Panc1 (cell line): ENCODE data around the gene ADAMTS9. TPM values are rescaled to one million over a fixed set of nuclear protein-coding genes. Genes with fewer than 3 reads are reported as not detected.

Experiments used
- ATAC-seq: fragments of 200-7000 bp; cut with Tn5 transposase; 2 replicates; pipeline ENCODE4 v1.9.1; 2020; ENCODE audit warnings: mild to moderate bottlenecking, moderate library complexity
- BruUV-seq: library from RNA; stranded (reverse); fragments of 400-500 nt; replicated peaks from 2 replicates; lab custom pipeline; 2021; lab: Mats Ljungman, UMichigan
- CTCF ChIA-PET: fragments of 300-600 bp; sonication (Branson Sonifier 250); formaldehyde crosslinking; loops from one replicate; lab custom pipeline; 2022; ENCODE audit warnings: antibody characterized with exemption; lab: Charles Lee
- POLR2A ChIA-PET: fragments of 300-600 bp; sonication (Branson Sonifier 250); formaldehyde crosslinking; loops from one replicate; lab custom pipeline; 2022; ENCODE audit warnings: antibody characterized with exemption; lab: Charles Lee
- DNase-seq: peaks from one replicate; pipeline ENCODE4 v3.0.0-alpha.2; 2010; ENCODE audit warnings: low read depth, low spot score
- H3K27ac ChIP-seq: 2 replicates; pipeline ENCODE4 v1.5.1; 2011; ENCODE audit warnings: mild to moderate bottlenecking, low read length, inconsistent platforms
- H3K27me3 ChIP-seq: fragments of 200-500 bp; sonication (Bioruptor generic); 2 replicates; pipeline ENCODE4 v1.6.0; 2014; ENCODE audit warnings: low read length, inconsistent platforms; ENCODE audit not compliant: control insufficient read depth, insufficient read depth
- H3K36me3 ChIP-seq: fragments of 200-500 bp; sonication (Bioruptor generic); 2 replicates; pipeline ENCODE4 v1.5.1; 2014; ENCODE audit warnings: inconsistent platforms, mild to moderate bottlenecking, low read length, moderate library complexity; ENCODE audit not compliant: control insufficient read depth, insufficient read depth
- H3K4me1 ChIP-seq: 2 replicates; pipeline ENCODE4 v1.5.1; 2011; ENCODE audit warnings: inconsistent platforms, mild to moderate bottlenecking, low read length, moderate library complexity; ENCODE audit not compliant: control insufficient read depth, insufficient read depth
- H3K4me3 ChIP-seq, 2 experiments: 2 replicates each; pipeline ENCODE4 v1.5.1; 2011 to 2012; ENCODE audit warnings: low read depth in 2 of 2, low read length in 2 of 2, mild to moderate bottlenecking in 2 of 2, inconsistent platforms in 1 of 2, moderate library complexity in 1 of 2
- H3K9me3 ChIP-seq: fragments of 200-500 bp; sonication (Bioruptor generic); 2 replicates; pipeline ENCODE4 v1.5.1; 2014; ENCODE audit warnings: low read depth, mild to moderate bottlenecking, inconsistent platforms, low read length, moderate library complexity; ENCODE audit not compliant: control insufficient read depth, insufficient read depth
- POLR2AphosphoS5 ChIP-seq: IDR thresholded peaks from 2 replicates; pipeline ENCODE4 v1.6.1; 2012; ENCODE audit warnings: mild to moderate bottlenecking, low read depth, low read length, moderate library complexity
- SIN3A ChIP-seq: IDR thresholded peaks from 2 replicates; pipeline ENCODE4 v1.6.1; 2012; ENCODE audit warnings: low read depth, mild to moderate bottlenecking, low read length, moderate library complexity, borderline replicate concordance; ENCODE audit not compliant: insufficient read depth
- TCF7L2 ChIP-seq: IDR thresholded peaks from 2 replicates; pipeline ENCODE4 v1.6.1; 2011; ENCODE audit warnings: mild to moderate bottlenecking, low read depth, low read length, inconsistent platforms
- in situ Hi-C: cut with HindIII; loops from 2 replicates; pipeline ENCODE4 v1.10.0; 2016; ENCODE audit warnings: low sequenced_read_pairs, low pct_unique_long_range_greater_than_20kb
- intact Hi-C: fragments of 100-400 bp; cut with micrococcal nuclease; formaldehyde crosslinking; loops from one replicate; pipeline ENCODE4 v1.10.0; 2022; ENCODE audit not compliant: unreplicated experiment
- total RNA-seq: library from RNA; stranded (reverse); gene quantifications from one replicate; pipeline ENCODE4 v1.2.1, GENCODE V29; 2021; ENCODE audit not compliant: unreplicated experiment
- TF ChIP-seq, protein P1 (sequence below): fragments of 450-650 bp; IDR thresholded peaks from 2 replicates; pipeline ENCODE4 v1.5.1; 2017; ENCODE audit warnings: mild to moderate bottlenecking
- TF ChIP-seq, protein P2 (sequence below), 2 experiments: IDR thresholded peaks; 2 replicates each; pipeline ENCODE4 v1.6.1; 2011 to 2012; ENCODE audit warnings: low read depth in 2 of 2, control low read depth in 1 of 2, low read length in 1 of 2, mild to moderate bottlenecking in 1 of 2, moderate library complexity in 1 of 2; ENCODE audit not compliant: insufficient read depth in 1 of 2

Gene ADAMTS9
- total RNA-seq, 1 experiment from 2014 or later, result 0.05 TPM

DNA sequence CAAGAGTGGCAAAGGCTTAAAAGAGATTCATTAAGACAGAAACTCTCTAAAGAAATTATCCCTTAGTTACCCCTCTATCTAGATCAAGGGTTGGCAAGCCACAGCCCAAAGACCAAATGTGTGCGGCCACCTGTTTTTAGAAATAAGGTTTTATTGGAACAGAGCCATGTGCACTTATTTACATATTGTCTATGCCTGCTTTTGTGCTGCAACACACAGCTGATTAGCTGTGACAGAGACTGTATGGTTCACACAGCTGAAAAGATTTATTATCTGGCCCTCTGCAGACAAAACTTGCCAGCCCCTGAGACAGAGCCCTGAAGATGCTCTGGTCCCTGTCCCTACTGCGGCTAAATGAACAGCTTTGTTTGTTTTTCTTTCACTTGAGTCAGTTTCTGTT lies 88.1 kb downstream of the ADAMTS9 start:
- BruUV-seq, result no TSS peak
- no peak for TF ChIP-seq TCF7L2
- ChIA-PET CTCF (no interaction called here), POLR2A (interaction anchor here (0.6 kb wide), 1 partner anchor 1192 kb away, joined by 9 read pairs; no protein-coding TSS in a partner anchor)
- intact Hi-C loops (no loop called here), in situ Hi-C loops (no loop called here)
- Histone ChIP-seq H3K27me3 (no peaks in the 10 kb centered on the region), H3K36me3 (no peaks in the 10 kb centered on the region), H3K9me3 (no peaks in the 10 kb centered on the region), H3K4me3 (no peak overlapping the region), H3K4me1 (no peaks in the 10 kb centered on the region), H3K27ac (no peak overlapping the region)
- ATAC-seq (no peak), DNase-seq (no peak)

DNA sequence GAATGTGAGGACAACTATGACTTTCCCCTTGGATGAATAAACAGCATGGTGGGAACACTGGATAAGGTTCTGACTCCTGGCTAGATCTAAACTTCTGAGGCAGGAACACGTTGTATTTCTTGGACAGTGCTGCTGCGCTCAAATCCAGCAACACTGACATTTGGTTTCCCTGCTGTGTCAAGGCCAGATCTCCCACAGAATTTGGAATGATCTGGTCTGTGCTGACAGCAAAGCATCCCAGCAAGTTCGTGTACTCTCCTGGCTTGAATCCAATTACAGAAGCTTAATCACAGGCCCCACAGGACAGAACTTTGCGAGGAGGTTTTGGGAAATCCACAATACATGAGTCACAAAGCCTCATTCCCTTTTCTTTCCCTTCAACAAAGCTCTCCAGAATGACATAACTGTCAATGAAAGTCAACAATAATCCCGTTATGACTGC lies 92.5 kb downstream of the ADAMTS9 start:
- Histone ChIP-seq H3K9me3 (no peaks in the 10 kb centered on the region), H3K27me3 (no peaks in the 10 kb centered on the region), H3K4me1 (no peaks in the 10 kb centered on the region), H3K27ac (no peak overlapping the region), H3K36me3 (no peaks in the 10 kb centered on the region), H3K4me3 (no peak overlapping the region)
- ChIA-PET CTCF (no interaction called here), POLR2A (no interaction called here)
- ATAC-seq, result no peak
- TF ChIP-seq TCF7L2 (no peak), SIN3A (no peak), POLR2AphosphoS5 (no peak)
- TF ChIP-seq, protein P1, sequence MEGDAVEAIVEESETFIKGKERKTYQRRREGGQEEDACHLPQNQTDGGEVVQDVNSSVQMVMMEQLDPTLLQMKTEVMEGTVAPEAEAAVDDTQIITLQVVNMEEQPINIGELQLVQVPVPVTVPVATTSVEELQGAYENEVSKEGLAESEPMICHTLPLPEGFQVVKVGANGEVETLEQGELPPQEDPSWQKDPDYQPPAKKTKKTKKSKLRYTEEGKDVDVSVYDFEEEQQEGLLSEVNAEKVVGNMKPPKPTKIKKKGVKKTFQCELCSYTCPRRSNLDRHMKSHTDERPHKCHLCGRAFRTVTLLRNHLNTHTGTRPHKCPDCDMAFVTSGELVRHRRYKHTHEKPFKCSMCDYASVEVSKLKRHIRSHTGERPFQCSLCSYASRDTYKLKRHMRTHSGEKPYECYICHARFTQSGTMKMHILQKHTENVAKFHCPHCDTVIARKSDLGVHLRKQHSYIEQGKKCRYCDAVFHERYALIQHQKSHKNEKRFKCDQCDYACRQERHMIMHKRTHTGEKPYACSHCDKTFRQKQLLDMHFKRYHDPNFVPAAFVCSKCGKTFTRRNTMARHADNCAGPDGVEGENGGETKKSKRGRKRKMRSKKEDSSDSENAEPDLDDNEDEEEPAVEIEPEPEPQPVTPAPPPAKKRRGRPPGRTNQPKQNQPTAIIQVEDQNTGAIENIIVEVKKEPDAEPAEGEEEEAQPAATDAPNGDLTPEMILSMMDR, result no peak
- TF ChIP-seq, protein P2, sequence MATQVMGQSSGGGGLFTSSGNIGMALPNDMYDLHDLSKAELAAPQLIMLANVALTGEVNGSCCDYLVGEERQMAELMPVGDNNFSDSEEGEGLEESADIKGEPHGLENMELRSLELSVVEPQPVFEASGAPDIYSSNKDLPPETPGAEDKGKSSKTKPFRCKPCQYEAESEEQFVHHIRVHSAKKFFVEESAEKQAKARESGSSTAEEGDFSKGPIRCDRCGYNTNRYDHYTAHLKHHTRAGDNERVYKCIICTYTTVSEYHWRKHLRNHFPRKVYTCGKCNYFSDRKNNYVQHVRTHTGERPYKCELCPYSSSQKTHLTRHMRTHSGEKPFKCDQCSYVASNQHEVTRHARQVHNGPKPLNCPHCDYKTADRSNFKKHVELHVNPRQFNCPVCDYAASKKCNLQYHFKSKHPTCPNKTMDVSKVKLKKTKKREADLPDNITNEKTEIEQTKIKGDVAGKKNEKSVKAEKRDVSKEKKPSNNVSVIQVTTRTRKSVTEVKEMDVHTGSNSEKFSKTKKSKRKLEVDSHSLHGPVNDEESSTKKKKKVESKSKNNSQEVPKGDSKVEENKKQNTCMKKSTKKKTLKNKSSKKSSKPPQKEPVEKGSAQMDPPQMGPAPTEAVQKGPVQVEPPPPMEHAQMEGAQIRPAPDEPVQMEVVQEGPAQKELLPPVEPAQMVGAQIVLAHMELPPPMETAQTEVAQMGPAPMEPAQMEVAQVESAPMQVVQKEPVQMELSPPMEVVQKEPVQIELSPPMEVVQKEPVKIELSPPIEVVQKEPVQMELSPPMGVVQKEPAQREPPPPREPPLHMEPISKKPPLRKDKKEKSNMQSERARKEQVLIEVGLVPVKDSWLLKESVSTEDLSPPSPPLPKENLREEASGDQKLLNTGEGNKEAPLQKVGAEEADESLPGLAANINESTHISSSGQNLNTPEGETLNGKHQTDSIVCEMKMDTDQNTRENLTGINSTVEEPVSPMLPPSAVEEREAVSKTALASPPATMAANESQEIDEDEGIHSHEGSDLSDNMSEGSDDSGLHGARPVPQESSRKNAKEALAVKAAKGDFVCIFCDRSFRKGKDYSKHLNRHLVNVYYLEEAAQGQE (IDR thresholded peaks at IDR 0.05; ENCODE audit: insufficient read depth in 1 of 2, low read depth in 2 of 2, low read length in 1 of 2), result no peak
- in situ Hi-C loops (no loop called here), intact Hi-C loops (no loop called here)
- BruUV-seq, result no TSS peak
- no peak for DNase-seq

DNA sequence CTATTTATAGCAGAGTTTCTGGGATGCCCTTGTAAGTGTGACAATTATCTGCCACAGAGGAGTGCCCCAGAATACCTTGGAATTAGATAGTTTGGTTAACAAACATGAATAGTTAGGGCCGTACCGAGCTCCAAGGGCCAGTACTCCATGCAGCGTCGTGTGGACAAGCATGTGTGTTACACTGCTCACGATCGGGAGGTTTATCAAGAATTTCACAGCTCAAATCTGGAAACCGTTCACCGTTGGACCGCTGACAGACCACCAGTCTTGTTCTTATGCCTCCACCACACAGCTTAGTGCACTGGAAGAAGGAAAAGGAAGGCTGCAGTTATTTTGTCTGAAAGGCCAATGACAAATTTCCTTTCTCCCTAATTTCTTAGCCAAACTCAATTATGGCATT lies 93.7 kb downstream of the ADAMTS9 start:
- ChIA-PET POLR2A (no interaction called here), CTCF (no interaction called here)
- in situ Hi-C loops, result no loop called here
- no peaks in the 10 kb centered on the region for H3K36me3 ChIP-seq
- H3K27me3 ChIP-seq, result no peaks in the 10 kb centered on the region
- no TSS peak for BruUV-seq
- DNase-seq (no peak), ATAC-seq (no peak)
- no peaks in the 10 kb centered on the region for H3K4me1 ChIP-seq
- no peak overlapping the region for H3K27ac ChIP-seq
- no peak overlapping the region for H3K4me3 ChIP-seq
- TF ChIP-seq SIN3A, result no peak
- TF ChIP-seq POLR2AphosphoS5, result no peak
- TF ChIP-seq, protein P1, result no peak
- no peak for TF ChIP-seq TCF7L2
- TF ChIP-seq, protein P2 (IDR thresholded peaks at IDR 0.05; ENCODE audit: insufficient read depth in 1 of 2, low read depth in 2 of 2, low read length in 1 of 2), result no peak
- intact Hi-C loops, result no loop called here
- H3K9me3 ChIP-seq, result no peaks in the 10 kb centered on the region
